Esophagus muscularis mucosa (tissue), 4 donors: ENCODE data around the gene SETBP1. TPM values are rescaled to one million over a fixed set of nuclear protein-coding genes. Genes with fewer than 3 reads are reported as not detected.

ENCODE experiments used
- DNase-seq: peaks from one replicate; pipeline ENCODE4 v3.0.0-alpha.2; 2017; ENCODE audit errors: extremely low spot score
- H3K27ac ChIP-seq, 4 donors: fragments of 200-600 bp; sonication (generic); replicated peaks in 1 of 4; 1 replicate in 3 of 4; 2 replicates in 1 of 4; pipeline ENCODE4 v1.5.1; 2016 to 2019; ENCODE audit warnings: mild to moderate bottlenecking in 1 of 4
- H3K27me3 ChIP-seq, 4 donors: fragments of 200-600 bp; sonication (generic); one replicate each; pipeline versions ENCODE4 v1.5.1 to v1.6.0; 2016 to 2019
- H3K36me3 ChIP-seq, 4 donors: fragments of 200-600 bp; sonication (generic); one replicate each; pipeline ENCODE4 v1.5.1; 2016 to 2019
- H3K4me1 ChIP-seq, 4 donors: fragments of 200-600 bp; sonication (generic); one replicate each; pipeline ENCODE4 v1.5.1; 2016 to 2019
- H3K4me3 ChIP-seq, 4 donors: fragments of 200-600 bp; sonication (generic); 1 replicate in 2 of 4; 2 replicates in 2 of 4; pipeline ENCODE4 v1.5.1; 2016 to 2019; ENCODE audit warnings: mild to moderate bottlenecking in 4 of 4, moderate library complexity in 1 of 4
- H3K9me3 ChIP-seq, 4 donors: fragments of 200-600 bp; sonication (generic); 1 replicate in 3 of 4; 2 replicates in 1 of 4; pipeline ENCODE4 v1.5.1; 2016 to 2019
- EP300 ChIP-seq: sonication (generic); formaldehyde crosslinking; IDR thresholded peaks from one replicate; pipeline ENCODE4 v1.6.1; 2017; ENCODE audit warnings: antibody characterized with exemption
- POLR2A ChIP-seq: fragments of 450-650 bp; IDR thresholded peaks from one replicate; pipeline ENCODE4 v1.6.1; 2017; ENCODE audit warnings: antibody characterized with exemption, moderate library complexity, mild to moderate bottlenecking, low read depth
- POLR2AphosphoS5 ChIP-seq, 2 donors: sonication (generic); formaldehyde crosslinking; IDR thresholded peaks; one replicate each; pipeline ENCODE4 v1.6.1; 2017; ENCODE audit warnings: antibody characterized with exemption in 2 of 2
- WGBS: methylation state at CpG from one replicate; pipeline ENCODE4 v1.1.5; 2018; 5-methylcytosine and 5-hydroxymethylcytosine counted together
- intact Hi-C: fragments of 100-400 bp; cut with DNase I; formaldehyde crosslinking; loops from one replicate; pipeline ENCODE4 v1.15.1; 2023
- total RNA-seq, 4 donors: library from RNA; depleted of rRNA; stranded (reverse); fragments of >200 nt; gene quantifications; one replicate each; pipeline versions ENCODE4 v1.1.0 to v1.2.1, GENCODE V29; 2016
- TF ChIP-seq, protein P1 (sequence below), 3 experiments: fragments of 200-600 bp in 2 of 3; fragments of 450-650 bp in 1 of 3; sonication (generic) in 2 of 3; IDR thresholded peaks; one replicate each; pipeline ENCODE4 v1.5.1; 2017 to 2019; ENCODE audit warnings: antibody characterized with exemption in 3 of 3, mild to moderate bottlenecking in 2 of 3, moderate library complexity in 1 of 3

SETBP1 gene
- total RNA-seq, 4 donors from 2014 or later, result 40.9 to 86.5 (median 65.1) TPM

DNA sequence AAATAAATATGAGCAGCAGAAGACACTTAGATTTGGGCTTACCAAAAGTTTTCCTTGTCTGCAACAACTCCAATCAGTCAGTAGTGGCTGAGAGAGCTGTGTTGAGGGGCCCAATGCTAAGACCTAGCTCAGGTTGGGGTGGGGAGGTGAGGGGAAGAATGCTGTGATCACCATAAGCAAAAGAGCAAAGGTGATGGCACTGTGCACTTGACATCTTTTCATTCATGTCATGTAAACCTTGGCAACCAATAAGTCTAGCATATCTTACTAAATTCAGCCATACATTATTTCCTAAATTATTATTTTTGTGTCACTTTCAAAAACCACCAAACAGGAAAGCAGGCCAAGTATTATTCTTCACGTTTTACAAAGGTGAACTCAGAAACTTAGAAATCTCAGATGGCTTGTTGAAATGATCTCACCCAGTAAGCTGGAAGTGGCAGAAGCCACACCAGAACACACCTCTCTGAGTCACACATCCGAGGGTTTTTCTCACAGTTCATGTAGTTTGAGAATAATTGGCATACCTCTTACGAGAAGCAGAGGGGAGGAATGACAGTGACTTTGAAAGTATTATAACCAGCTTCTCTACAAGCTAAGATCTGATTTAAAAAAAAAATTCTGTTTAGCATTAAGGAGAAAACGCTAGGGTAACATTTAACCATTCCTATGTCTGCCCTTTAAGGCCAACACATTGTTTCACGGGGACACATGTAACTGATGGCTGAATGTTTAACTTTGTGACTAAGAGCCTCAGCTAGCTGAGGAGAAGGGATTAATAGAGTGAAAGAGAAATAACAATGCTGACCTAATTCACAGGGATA is 43.3 kb upstream of the SETBP1 start:
- no peaks in the 10 kb centered on the region for H3K36me3 ChIP-seq
- peak overlapping the region; percentile 11 to 32 (median 22) for H3K27ac ChIP-seq
- intact Hi-C loops, result no loop called here
- H3K4me3 ChIP-seq, result no peak overlapping the region
- TF ChIP-seq POLR2AphosphoS5 (IDR thresholded peaks at IDR 0.05), result no peak
- TF ChIP-seq EP300, result no peak
- no peak for TF ChIP-seq POLR2A
- TF ChIP-seq, protein P1, sequence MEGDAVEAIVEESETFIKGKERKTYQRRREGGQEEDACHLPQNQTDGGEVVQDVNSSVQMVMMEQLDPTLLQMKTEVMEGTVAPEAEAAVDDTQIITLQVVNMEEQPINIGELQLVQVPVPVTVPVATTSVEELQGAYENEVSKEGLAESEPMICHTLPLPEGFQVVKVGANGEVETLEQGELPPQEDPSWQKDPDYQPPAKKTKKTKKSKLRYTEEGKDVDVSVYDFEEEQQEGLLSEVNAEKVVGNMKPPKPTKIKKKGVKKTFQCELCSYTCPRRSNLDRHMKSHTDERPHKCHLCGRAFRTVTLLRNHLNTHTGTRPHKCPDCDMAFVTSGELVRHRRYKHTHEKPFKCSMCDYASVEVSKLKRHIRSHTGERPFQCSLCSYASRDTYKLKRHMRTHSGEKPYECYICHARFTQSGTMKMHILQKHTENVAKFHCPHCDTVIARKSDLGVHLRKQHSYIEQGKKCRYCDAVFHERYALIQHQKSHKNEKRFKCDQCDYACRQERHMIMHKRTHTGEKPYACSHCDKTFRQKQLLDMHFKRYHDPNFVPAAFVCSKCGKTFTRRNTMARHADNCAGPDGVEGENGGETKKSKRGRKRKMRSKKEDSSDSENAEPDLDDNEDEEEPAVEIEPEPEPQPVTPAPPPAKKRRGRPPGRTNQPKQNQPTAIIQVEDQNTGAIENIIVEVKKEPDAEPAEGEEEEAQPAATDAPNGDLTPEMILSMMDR (IDR thresholded peaks at IDR 0.05), result no peak
- H3K27me3 ChIP-seq, result no peaks in the 10 kb centered on the region
- DNase-seq, result no peak
- H3K9me3 ChIP-seq, result no peaks in the 10 kb centered on the region
- H3K4me1 ChIP-seq, result peaks cover 0 to 26% (median 11%) of the 10 kb centered on the region in 4 donors
- 32% methylated on average over 5 of the region's 5 CpGs for WGBS

DNA sequence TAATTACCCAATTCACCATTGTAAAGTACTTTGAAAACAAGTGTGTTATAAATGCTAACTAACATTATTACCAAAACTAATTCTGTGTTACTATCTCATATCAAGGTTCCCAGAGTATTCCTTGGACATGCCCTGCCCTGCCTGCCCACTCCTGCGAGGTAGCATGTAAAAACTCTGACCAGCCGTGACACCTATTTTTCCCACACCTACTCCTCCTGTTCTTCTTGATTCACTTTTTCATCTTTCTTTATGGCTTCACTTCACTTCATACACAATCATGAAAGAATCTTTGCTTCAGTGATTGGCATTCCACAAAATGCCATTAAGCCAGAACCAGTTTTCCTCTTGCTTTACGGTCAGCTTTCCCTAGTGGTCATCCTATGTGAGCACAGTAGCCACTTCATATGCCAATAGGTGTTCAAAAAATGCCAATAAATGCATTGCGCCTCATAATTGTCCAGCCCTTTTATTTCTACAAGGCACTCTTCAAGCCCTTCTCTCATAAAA is 42.6 kb upstream of the SETBP1 start:
- no peaks in the 10 kb centered on the region for H3K27me3 ChIP-seq
- no peak overlapping the region for H3K4me3 ChIP-seq
- intact Hi-C loops, result no loop called here
- H3K4me1 ChIP-seq, result peaks cover 0 to 31% (median 16%) of the 10 kb centered on the region in 4 donors
- no peaks in the 10 kb centered on the region for H3K9me3 ChIP-seq
- WGBS, result 99% methylated on average over 4 of the region's 4 CpGs
- TF ChIP-seq POLR2AphosphoS5 (IDR thresholded peaks at IDR 0.05) (no peak), EP300 (no peak), POLR2A (no peak)
- TF ChIP-seq, protein P1 (IDR thresholded peaks at IDR 0.05), result no peak
- DNase-seq, result no peak
- H3K27ac ChIP-seq, result peak overlapping the region in 3 of 4 donors; percentile 11 to 32 (median 30)
- no peaks in the 10 kb centered on the region for H3K36me3 ChIP-seq

DNA sequence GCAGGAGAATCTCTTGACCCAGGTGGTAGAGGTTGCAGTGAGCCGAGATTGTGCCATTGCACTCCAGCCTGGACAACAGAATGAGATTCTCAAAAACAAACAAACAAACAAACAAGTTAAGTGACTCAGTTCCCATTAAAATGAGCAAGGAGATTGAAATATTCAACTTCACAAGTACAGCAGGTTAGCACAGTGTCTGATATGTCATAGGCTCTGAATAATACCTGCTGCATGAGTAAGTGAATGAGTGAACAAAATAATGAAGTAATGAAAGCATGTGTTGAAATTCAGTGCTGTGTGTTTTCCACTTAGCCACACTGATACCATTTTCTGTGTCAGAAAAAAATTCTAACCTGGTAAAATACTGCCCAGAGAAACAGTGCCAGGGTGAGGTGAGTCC is 41.9 kb upstream of the SETBP1 start:
- 85% methylated on average over 1 of the region's 1 CpG for WGBS
- Histone ChIP-seq H3K4me1 (peaks cover 0 to 35% (median 16%) of the 10 kb centered on the region in 4 donors), H3K4me3 (no peak overlapping the region), H3K36me3 (no peaks in the 10 kb centered on the region), H3K27me3 (no peaks in the 10 kb centered on the region), H3K9me3 (no peaks in the 10 kb centered on the region), H3K27ac (no peak overlapping the region)
- no peak for DNase-seq
- intact Hi-C loops, result no loop called here
- TF ChIP-seq POLR2A, result no peak
- TF ChIP-seq, protein P1 (IDR thresholded peaks at IDR 0.05), result no peak

DNA sequence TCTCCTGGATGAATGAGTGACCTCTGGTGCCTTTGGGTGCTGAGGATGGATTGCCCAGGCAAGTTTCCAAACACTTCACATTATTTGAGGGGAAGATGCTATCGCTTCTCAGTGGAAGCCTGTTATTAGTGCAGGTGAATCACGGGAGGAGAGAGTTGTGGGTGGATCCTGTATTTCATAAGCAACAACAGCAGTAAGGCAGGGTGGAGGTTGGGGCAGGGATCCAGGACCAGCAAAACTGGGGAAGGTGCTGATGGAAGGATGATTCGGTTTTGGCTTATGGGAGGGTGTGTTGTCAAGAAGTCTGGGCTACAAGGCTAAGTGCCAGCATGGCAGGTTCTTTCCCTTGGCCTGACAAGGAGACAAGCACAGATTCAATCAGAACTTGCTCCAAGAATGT is 37.7 kb upstream of the SETBP1 start:
- peaks cover 0 to 23% (median 11%) of the 10 kb centered on the region in 4 donors for H3K4me1 ChIP-seq
- no peak overlapping the region for H3K4me3 ChIP-seq
- no peak overlapping the region for H3K27ac ChIP-seq
- 83% methylated on average over 3 of the region's 3 CpGs for WGBS
- TF ChIP-seq POLR2AphosphoS5 (IDR thresholded peaks at IDR 0.05) (no peak), POLR2A (no peak), EP300 (no peak)
- TF ChIP-seq, protein P1 (IDR thresholded peaks at IDR 0.05), result no peak
- H3K9me3 ChIP-seq, result no peaks in the 10 kb centered on the region
- intact Hi-C loops, result no loop called here
- no peak for DNase-seq
- no peaks in the 10 kb centered on the region for H3K36me3 ChIP-seq
- H3K27me3 ChIP-seq, result no peaks in the 10 kb centered on the region
